Activated CD8-positive, alpha-beta T cell treated with anti-CD3 and anti-CD28 coated beads for 36 hours (primary cell): ENCODE data around the gene C1orf94. TPM values are rescaled to one million over a fixed set of nuclear protein-coding genes. Genes with fewer than 3 reads are reported as not detected.

ENCODE experiments used
- ATAC-seq: fragments of 200-7000 bp; cut with Tn5 transposase; one replicate; pipeline ENCODE4 v1.10.0; 2021; ENCODE audit warnings: mild to moderate bottlenecking, moderate library complexity
- CTCF ChIA-PET: fragments of 350-600 bp; sonication (Branson Sonifier 250); formaldehyde crosslinking; loops from one replicate; lab custom pipeline; 2021; ENCODE audit warnings: antibody characterized with exemption; lab: Charles Lee
- POLR2A ChIA-PET: fragments of 350-600 bp; sonication (Branson Sonifier 250); formaldehyde crosslinking; loops from one replicate; lab custom pipeline; 2021; ENCODE audit warnings: antibody characterized with exemption; lab: Charles Lee
- DNase-seq: peaks from one replicate; pipeline ENCODE4 v3.0.0-alpha.2; 2020
- H3K27ac Mint-ChIP-seq: one replicate; pipeline ENCODE4 v1.8.0; 2021; ENCODE audit warnings: mild to moderate bottlenecking, mixed read lengths
- H3K27me3 Mint-ChIP-seq: one replicate; pipeline ENCODE4 v1.8.0; 2021; ENCODE audit warnings: mixed read lengths
- H3K36me3 Mint-ChIP-seq: one replicate; pipeline ENCODE4 v1.8.0; 2021; ENCODE audit warnings: low read depth, mixed read lengths
- H3K4me1 Mint-ChIP-seq: one replicate; pipeline ENCODE4 v1.8.0; 2021; ENCODE audit warnings: low read depth, mixed read lengths
- H3K4me3 Mint-ChIP-seq: one replicate; pipeline ENCODE4 v1.8.0; 2021; ENCODE audit warnings: mild to moderate bottlenecking, moderate library complexity, mixed read lengths
- H3K9me3 Mint-ChIP-seq: one replicate; pipeline ENCODE4 v1.8.0; 2021; ENCODE audit warnings: mixed read lengths
- CTCF ChIP-seq: fragments of 200-600 bp; IDR thresholded peaks from one replicate; pipeline ENCODE4 v1.8.0; 2022; ENCODE audit warnings: antibody characterized with exemption, mild to moderate bottlenecking
- intact Hi-C: fragments of 100-400 bp; cut with micrococcal nuclease; formaldehyde crosslinking; loops from one replicate; pipeline ENCODE4 v1.10.0; 2022
- total RNA-seq, 2 experiments: library from RNA; stranded (reverse); gene quantifications; one replicate each; pipeline ENCODE4 v1.2.3, GENCODE V29; 2021

The C1orf94 gene
- total RNA-seq, 2 experiments from 2014 or later, result not detected

GRCh38 chr1:34265396-34265795, 88.7 kb downstream of the C1orf94 start:
- no peak overlapping the region for H3K27ac Mint-ChIP-seq

GRCh38 chr1:34266127-34266951, 89.6 kb downstream of the C1orf94 start:
- no peak for TF ChIP-seq CTCF
- Mint-ChIP-seq H3K4me3 (no peak overlapping the region), H3K27me3 (peaks cover 16% of the 10 kb centered on the region), H3K9me3 (no peaks in the 10 kb centered on the region), H3K36me3 (no peaks in the 10 kb centered on the region), H3K4me1 (no peaks in the 10 kb centered on the region), H3K27ac (no peak overlapping the region)
- ChIA-PET CTCF (no interaction called here), POLR2A (no interaction called here)
- ATAC-seq (no peak), DNase-seq (no peak)
- intact Hi-C loops, result no loop called here

More at GRCh38 chr1:34265396-34265795, 88.7 kb downstream of the C1orf94 start:
- no peak for TF ChIP-seq CTCF
- intact Hi-C loops, result no loop called here
- Mint-ChIP-seq H3K4me1 (no peaks in the 10 kb centered on the region), H3K9me3 (no peaks in the 10 kb centered on the region), H3K27me3 (peaks cover 16% of the 10 kb centered on the region), H3K36me3 (no peaks in the 10 kb centered on the region), H3K4me3 (no peak overlapping the region)
- DNase-seq, result no peak
- CTCF ChIA-PET, result no interaction called here
- ATAC-seq, result no peak
- POLR2A ChIA-PET, result no interaction called here

GRCh38 chr1:34267326-34267725, 90.6 kb downstream of the C1orf94 start:
- DNase-seq, result no peak
- no peak for TF ChIP-seq CTCF
- Mint-ChIP-seq H3K36me3 (no peaks in the 10 kb centered on the region), H3K4me3 (no peak overlapping the region), H3K27me3 (peaks cover 16% of the 10 kb centered on the region), H3K9me3 (no peaks in the 10 kb centered on the region), H3K27ac (no peak overlapping the region), H3K4me1 (no peaks in the 10 kb centered on the region)
- POLR2A ChIA-PET, result no interaction called here
- ATAC-seq, result no peak
- intact Hi-C loops, result no loop called here
- CTCF ChIA-PET, result no interaction called here

GRCh38 chr1:34268311-34268954, 91.7 kb downstream of the C1orf94 start:
- intact Hi-C loops, result no loop called here
- Mint-ChIP-seq H3K9me3 (no peaks in the 10 kb centered on the region), H3K36me3 (no peaks in the 10 kb centered on the region), H3K27me3 (peaks cover 13% of the 10 kb centered on the region), H3K4me3 (no peak overlapping the region), H3K27ac (no peak overlapping the region), H3K4me1 (no peaks in the 10 kb centered on the region)
- DNase-seq (no peak), ATAC-seq (no peak)
- CTCF ChIA-PET, result no interaction called here
- no peak for TF ChIP-seq CTCF
- POLR2A ChIA-PET, result no interaction called here

Other genes with a start within 250 kb of the C1orf94 start
- gene CSMD2, start 11.7 kb upstream of the C1orf94 start, total RNA-seq, result not detected